GM12872 (cell line): ENCODE results near the gene C16orf74.

Source experiments
- CTCF ChIP-seq: IDR thresholded peaks from 3 replicates; pipeline ENCODE4 v1.5.1; 2011; ENCODE audit warnings: low read depth, mild to moderate bottlenecking, low read length, moderate library complexity; ENCODE audit not compliant: insufficient read depth

C16orf74 gene

GRCh38 chr16:85665929-85666328 is 85.0 kb downstream of the C16orf74 start:
- TF ChIP-seq CTCF: no peak

DNA sequence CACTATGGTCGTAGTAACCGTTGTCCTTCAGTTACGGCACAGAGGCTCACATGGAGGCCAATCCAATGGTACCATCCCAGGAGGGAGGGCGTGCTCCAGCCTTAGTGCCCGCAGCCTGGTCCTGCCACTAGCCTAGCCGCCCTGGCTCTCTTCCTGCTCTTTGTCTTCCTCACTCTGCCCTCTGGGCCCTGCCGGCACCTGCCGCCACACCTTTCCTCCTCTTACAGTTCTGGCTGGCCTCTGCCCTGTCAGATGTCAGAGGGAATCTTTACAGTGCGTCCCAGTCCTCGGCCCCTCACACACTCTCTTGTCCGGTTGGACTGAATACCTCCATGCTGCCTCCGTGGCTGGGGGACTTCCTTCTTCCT is 85.5 kb downstream of the C16orf74 start:
- TF ChIP-seq CTCF: no peak

DNA sequence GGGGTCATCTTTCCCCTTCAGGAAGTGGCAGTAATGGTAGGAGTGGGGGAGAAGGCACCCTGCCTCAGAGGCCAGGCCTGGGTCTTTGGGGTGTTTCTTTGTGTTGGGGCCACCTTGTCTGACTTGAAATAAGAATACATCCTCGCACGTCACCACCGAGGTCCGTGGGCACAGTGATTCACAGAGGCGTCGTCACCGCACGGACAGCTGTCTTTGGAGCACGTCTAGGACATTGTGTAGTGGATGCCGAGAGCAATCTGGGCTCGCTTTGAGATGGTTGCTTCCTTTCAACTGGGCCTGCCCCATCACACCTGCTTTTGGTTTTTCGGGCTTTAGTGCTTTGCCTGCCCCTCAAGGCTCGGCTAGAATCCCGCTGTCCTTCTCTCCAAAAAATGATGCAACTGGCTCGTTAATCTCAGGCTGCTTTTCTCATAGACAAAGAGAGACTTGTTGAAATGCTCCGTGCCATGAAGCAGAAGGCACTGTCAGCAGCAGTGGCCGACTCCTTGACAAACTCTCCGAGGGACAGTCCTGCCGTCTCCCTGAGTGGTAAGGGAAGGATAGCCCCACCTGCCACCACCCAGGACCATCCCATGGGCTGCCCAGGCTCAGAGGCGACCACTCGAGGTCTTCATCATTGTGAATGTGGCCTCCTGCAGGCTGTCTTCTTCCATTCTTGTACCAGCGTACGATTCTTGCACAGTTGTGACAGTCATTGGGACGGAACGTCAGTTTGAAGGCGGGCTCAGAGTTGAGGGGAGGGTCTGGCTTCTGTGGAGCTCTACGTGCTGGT is 86.1 kb downstream of the C16orf74 start:
- TF ChIP-seq CTCF: no peak

- TF ChIP-seq CTCF: no peak
Measured at GRCh38 chr16:85663891-85664321, 87.0 kb downstream of the C16orf74 start.

- TF ChIP-seq CTCF: no peak
Measured at GRCh38 chr16:85662976-85663830, 87.7 kb downstream of the C16orf74 start.

DNA sequence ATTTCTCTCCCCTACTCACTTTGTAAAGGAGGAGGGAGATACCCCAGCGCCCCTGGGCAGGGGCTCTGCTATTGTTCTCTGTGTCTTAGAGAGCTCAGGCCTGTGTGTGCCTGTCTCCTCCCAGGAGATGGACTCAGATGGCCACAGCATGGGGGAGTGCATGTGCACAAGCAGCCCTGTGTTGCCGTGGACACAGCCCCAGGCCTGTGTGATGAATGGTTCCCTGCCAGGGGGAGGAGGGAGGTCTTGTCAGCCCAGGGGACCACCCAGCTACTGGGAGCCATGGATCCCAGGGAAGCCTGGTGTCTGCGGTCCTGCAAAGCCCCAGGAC is 88.4 kb downstream of the C16orf74 start:
- TF ChIP-seq CTCF: no peak

- no peak for TF ChIP-seq CTCF
Measured at GRCh38 chr16:85661740-85662481, 89.0 kb downstream of the C16orf74 start.
